NCI-H446 treated with DMSO at 0.1 percent for 48 hours (cell line): Measurements from ENCODE around the gene RETNLB.

Experiments used
- DNase-seq: peaks from one replicate; lab custom pipeline; 2025; lab: John Stamatoyannopoulos, UW

Gene RETNLB

GRCh38 chr3:108757404-108757982, at the start of gene RETNLB:
TSS of gene RETNLB (minus strand) at chr3:108757410. CDS start at chr3:108757185, 225 bp downstream.
- DNase-seq, result no peak

- no peak for DNase-seq
These were observed 49.1 kb upstream of the RETNLB start for GRCh38 chr3:108806316-108806715.

GRCh38 chr3:108804966-108805365, 47.8 kb upstream of the RETNLB start:
- DNase-seq, result no peak

- DNase-seq, result no peak
These were observed 47.2 kb upstream of the RETNLB start for GRCh38 chr3:108804437-108804836.

GRCh38 chr3:108791473-108791872, 34.3 kb upstream of the RETNLB start:
- DNase-seq, result no peak

GRCh38 chr3:108780235-108780634, 23.0 kb upstream of the RETNLB start:
- DNase-seq, result no peak

- no peak for DNase-seq
These were observed 22.3 kb upstream of the RETNLB start for GRCh38 chr3:108779496-108779895.

GRCh38 chr3:108775649-108776048, 18.4 kb upstream of the RETNLB start:
- no peak for DNase-seq

- DNase-seq, result no peak
These were observed 10.0 kb upstream of the RETNLB start for GRCh38 chr3:108767253-108767652.

- no peak for DNase-seq
These were observed 1.5 kb downstream of the RETNLB start for GRCh38 chr3:108755686-108756085.

GRCh38 chr3:108744762-108745161, 12.4 kb downstream of the RETNLB start:
- DNase-seq, result no peak

GRCh38 chr3:108742929-108743328, 14.3 kb downstream of the RETNLB start:
- no peak for DNase-seq

GRCh38 chr3:108736821-108737220, 20.4 kb downstream of the RETNLB start:
- DNase-seq, result no peak

GRCh38 chr3:108728934-108729333, 28.3 kb downstream of the RETNLB start:
- no peak for DNase-seq

GRCh38 chr3:108728105-108728504, 29.1 kb downstream of the RETNLB start:
- DNase-seq, result no peak

- no peak for DNase-seq
These were observed 33.1 kb downstream of the RETNLB start for GRCh38 chr3:108724101-108724500.

- DNase-seq, result no peak
These were observed 34.5 kb downstream of the RETNLB start for GRCh38 chr3:108722724-108723123.

- DNase-seq, result no peak
These were observed 37.9 kb downstream of the RETNLB start for GRCh38 chr3:108719178-108719806.

GRCh38 chr3:108718454-108718853, 38.8 kb downstream of the RETNLB start:
- DNase-seq, result no peak

- no peak for DNase-seq
These were observed 43.4 kb downstream of the RETNLB start for GRCh38 chr3:108713816-108714215.

- no peak for DNase-seq
These were observed 44.1 kb downstream of the RETNLB start for GRCh38 chr3:108713009-108713516.
